Mesothelial cell of epicardium (in vitro differentiated cells): ENCODE results near the gene MAST3. TPM values are rescaled to one million over a fixed set of nuclear protein-coding genes. Genes with fewer than 3 reads are reported as not detected.

Source experiments
- DNase-seq, 2 experiments: peaks; one replicate each; pipeline ENCODE4 v3.0.0; 2021; ENCODE audit warnings: low spot score in 2 of 2; ENCODE audit not compliant: unreplicated experiment in 2 of 2
- H3K27ac Mint-ChIP-seq: 2 replicates; pipeline ENCODE4 v1.8.0; 2021; ENCODE audit warnings: mixed read lengths
- H3K27me3 Mint-ChIP-seq: 2 replicates; pipeline ENCODE4 v1.8.0; 2021; ENCODE audit warnings: low read depth, mixed read lengths
- H3K36me3 Mint-ChIP-seq: 2 replicates; pipeline ENCODE4 v1.8.0; 2021; ENCODE audit warnings: mixed read lengths
- H3K4me1 Mint-ChIP-seq: 2 replicates; pipeline ENCODE4 v1.8.0; 2021; ENCODE audit warnings: mixed read lengths
- H3K4me3 Mint-ChIP-seq: 2 replicates; pipeline ENCODE4 v1.8.0; 2021; ENCODE audit warnings: mild to moderate bottlenecking, moderate library complexity, mixed read lengths
- H3K9me3 Mint-ChIP-seq: 2 replicates; pipeline ENCODE4 v1.8.0; 2021; ENCODE audit warnings: mixed read lengths
- total RNA-seq: library from RNA; stranded (reverse); gene quantifications from 3 replicates; pipeline ENCODE4 v1.2.1, GENCODE V29; 2021
- TF ChIP-seq, protein P1 (sequence below): fragments of 200-600 bp; sonication (generic); IDR thresholded peaks from one replicate; pipeline ENCODE4 v1.5.0; 2021; ENCODE audit warnings: antibody characterized with exemption; ENCODE audit not compliant: unreplicated experiment

The MAST3 gene
- total RNA-seq, 1 donor from 2014 or later = 16.0 TPM

DNA sequence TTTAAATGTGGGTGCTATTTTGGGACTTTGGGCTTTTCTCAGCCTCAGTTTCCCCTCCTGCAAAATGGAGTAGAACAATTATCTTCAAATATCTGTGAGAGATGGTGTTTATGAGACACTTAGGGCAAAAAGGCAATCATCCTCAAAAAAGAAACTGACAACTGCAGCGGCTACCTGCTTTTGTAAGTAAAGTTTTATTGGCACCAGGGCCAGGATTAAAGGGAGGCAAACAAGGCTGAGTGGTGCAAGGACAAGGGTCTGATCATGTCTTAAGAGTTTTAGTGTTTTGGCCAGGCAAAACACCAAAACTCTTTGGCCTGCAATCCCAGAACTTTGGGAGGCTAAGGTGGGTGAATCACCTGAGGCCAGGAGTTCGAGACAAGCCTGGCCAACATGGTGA, 1.3 kb upstream of the MAST3 start:
- peaks cover 7% of the 10 kb centered on the region for H3K4me1 Mint-ChIP-seq
- H3K36me3 Mint-ChIP-seq = no peaks in the 10 kb centered on the region
- H3K4me3 Mint-ChIP-seq = no peak overlapping the region
- peaks cover 41% of the 10 kb centered on the region for H3K27me3 Mint-ChIP-seq
- no peak overlapping the region for H3K27ac Mint-ChIP-seq
- no peak for DNase-seq
- TF ChIP-seq, protein P1, sequence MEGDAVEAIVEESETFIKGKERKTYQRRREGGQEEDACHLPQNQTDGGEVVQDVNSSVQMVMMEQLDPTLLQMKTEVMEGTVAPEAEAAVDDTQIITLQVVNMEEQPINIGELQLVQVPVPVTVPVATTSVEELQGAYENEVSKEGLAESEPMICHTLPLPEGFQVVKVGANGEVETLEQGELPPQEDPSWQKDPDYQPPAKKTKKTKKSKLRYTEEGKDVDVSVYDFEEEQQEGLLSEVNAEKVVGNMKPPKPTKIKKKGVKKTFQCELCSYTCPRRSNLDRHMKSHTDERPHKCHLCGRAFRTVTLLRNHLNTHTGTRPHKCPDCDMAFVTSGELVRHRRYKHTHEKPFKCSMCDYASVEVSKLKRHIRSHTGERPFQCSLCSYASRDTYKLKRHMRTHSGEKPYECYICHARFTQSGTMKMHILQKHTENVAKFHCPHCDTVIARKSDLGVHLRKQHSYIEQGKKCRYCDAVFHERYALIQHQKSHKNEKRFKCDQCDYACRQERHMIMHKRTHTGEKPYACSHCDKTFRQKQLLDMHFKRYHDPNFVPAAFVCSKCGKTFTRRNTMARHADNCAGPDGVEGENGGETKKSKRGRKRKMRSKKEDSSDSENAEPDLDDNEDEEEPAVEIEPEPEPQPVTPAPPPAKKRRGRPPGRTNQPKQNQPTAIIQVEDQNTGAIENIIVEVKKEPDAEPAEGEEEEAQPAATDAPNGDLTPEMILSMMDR = no peak
- H3K9me3 Mint-ChIP-seq = no peaks in the 10 kb centered on the region

- Mint-ChIP-seq H3K4me1 (peaks cover 7% of the 10 kb centered on the region), H3K27me3 (peaks cover 44% of the 10 kb centered on the region), H3K27ac (no peak overlapping the region), H3K4me3 (peak overlapping the region; percentile 51), H3K36me3 (no peaks in the 10 kb centered on the region), H3K9me3 (no peaks in the 10 kb centered on the region)
- TF ChIP-seq, protein P1 = no peak
- no peak for DNase-seq
Measured at GRCh38 chr19:18097993-18098890, 664 bp downstream of the MAST3 start.

GRCh38 chr19:18098891-18099622, 1.5 kb downstream of the MAST3 start:
- Mint-ChIP-seq H3K4me1 (peaks cover 7% of the 10 kb centered on the region), H3K27me3 (peaks cover 44% of the 10 kb centered on the region)
- TF ChIP-seq, protein P1 = no peak

GRCh38 chr19:18099623-18099995, 2.0 kb downstream of the MAST3 start:
- H3K9me3 Mint-ChIP-seq = no peaks in the 10 kb centered on the region
- H3K27me3 Mint-ChIP-seq = peaks cover 44% of the 10 kb centered on the region
- TF ChIP-seq, protein P1 = no peak
- H3K27ac Mint-ChIP-seq = no peak overlapping the region
- DNase-seq = no peak
- H3K4me1 Mint-ChIP-seq = peaks cover 7% of the 10 kb centered on the region
- H3K36me3 Mint-ChIP-seq = no peaks in the 10 kb centered on the region
- no peak overlapping the region for H3K4me3 Mint-ChIP-seq

More at GRCh38 chr19:18098891-18099622, 1.5 kb downstream of the MAST3 start:
- H3K27ac Mint-ChIP-seq = no peak overlapping the region
- H3K9me3 Mint-ChIP-seq = no peaks in the 10 kb centered on the region
- peak overlapping the region; percentile 36 for H3K4me3 Mint-ChIP-seq
- no peaks in the 10 kb centered on the region for H3K36me3 Mint-ChIP-seq
- no peak for DNase-seq

DNA sequence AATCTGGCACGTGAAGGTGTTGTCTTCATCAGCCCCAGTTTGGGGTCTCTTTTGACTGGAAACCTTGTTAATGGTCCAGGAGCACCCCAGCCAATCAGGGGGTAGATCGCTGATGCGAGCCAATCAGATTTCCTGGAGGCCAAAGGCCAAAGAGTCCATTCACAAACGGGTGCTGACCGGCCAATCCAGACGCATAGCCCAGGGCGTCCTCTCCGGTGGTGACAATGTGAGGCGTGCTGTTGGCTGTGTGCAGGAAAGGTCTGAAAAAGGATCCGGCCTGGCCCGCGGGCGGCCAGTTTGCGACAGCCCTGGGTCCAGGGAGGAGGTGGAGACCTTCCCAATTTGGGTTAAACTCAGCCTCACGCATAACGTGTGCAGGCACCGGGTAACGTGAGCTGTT, 3.1 kb downstream of the MAST3 start:
- no peak overlapping the region for H3K4me3 Mint-ChIP-seq

More for the DNA sequence above, 3.1 kb downstream of the MAST3 start:
- Mint-ChIP-seq H3K27me3 (peaks cover 45% of the 10 kb centered on the region), H3K27ac (no peak overlapping the region), H3K36me3 (no peaks in the 10 kb centered on the region), H3K9me3 (no peaks in the 10 kb centered on the region), H3K4me1 (peaks cover 7% of the 10 kb centered on the region)
- TF ChIP-seq, protein P1 = no peak
- DNase-seq = no peak
